Gastroesophageal sphincter (tissue), 3 donors: ENCODE measurements around the gene TTC39B.
A peak's percentile ranks its signal among the peaks of the same experiment; 100 is the strongest.

Experiments used
- CTCF ChIP-seq, 4 experiments: fragments of 200-600 bp in 2 of 4; fragments of 450-650 bp in 2 of 4; sonication (generic) in 1 of 4; IDR thresholded peaks; one replicate each; pipeline ENCODE4 v1.5.1; 2017 to 2019; ENCODE audit warnings: antibody characterized with exemption in 4 of 4, mild to moderate bottlenecking in 2 of 4, moderate library complexity in 2 of 4
- EP300 ChIP-seq: sonication (generic); formaldehyde crosslinking; IDR thresholded peaks from one replicate; pipeline ENCODE4 v1.6.1; 2017; ENCODE audit warnings: antibody characterized with exemption, mild to moderate bottlenecking
- POLR2A ChIP-seq, 2 donors: fragments of 450-650 bp; IDR thresholded peaks; one replicate each; pipeline ENCODE4 v1.6.1; 2017; ENCODE audit warnings: antibody characterized with exemption in 2 of 2, mild to moderate bottlenecking in 2 of 2, moderate library complexity in 1 of 2
- POLR2AphosphoS5 ChIP-seq: sonication (generic); formaldehyde crosslinking; IDR thresholded peaks from one replicate; pipeline ENCODE4 v1.6.1; 2017; ENCODE audit warnings: antibody characterized with exemption

- TF ChIP-seq CTCF (IDR thresholded peaks at IDR 0.05), result peak; percentile 80 to 93 (median 85)
- TF ChIP-seq EP300, result no peak
- TF ChIP-seq POLR2A (IDR thresholded peaks at IDR 0.05), result no peak
- no peak for TF ChIP-seq POLR2AphosphoS5
Observed at GRCh38 chr9:15135164-15135792, 171.7 kb downstream of the TTC39B start.
